PFSK-1 (cell line): ENCODE data around the gene RAD51B.

ENCODE experiments used
- POLR2AphosphoS5 ChIP-seq: IDR thresholded peaks from 2 replicates; pipeline ENCODE4 v1.6.1; 2012; ENCODE audit warnings: low read depth, mild to moderate bottlenecking, control low read depth, low read length, moderate library complexity
- SIN3A ChIP-seq: IDR thresholded peaks from 2 replicates; pipeline ENCODE4 v1.6.1; 2012; ENCODE audit warnings: mild to moderate bottlenecking, low read length, moderate library complexity, borderline replicate concordance; ENCODE audit not compliant: insufficient read depth
- TAF1 ChIP-seq: IDR thresholded peaks from 2 replicates; pipeline ENCODE4 v1.6.1; 2012; ENCODE audit warnings: low read length, control low read depth, borderline replicate concordance; ENCODE audit not compliant: insufficient read depth
- TF ChIP-seq, protein P1 (sequence below), 2 experiments: IDR thresholded peaks; 2 replicates each; pipeline versions ENCODE4 v1.6.1 to v1.8.0; 2011 to 2012; ENCODE audit warnings: low read depth in 2 of 2, low read length in 2 of 2, control low read depth in 1 of 2, inconsistent platforms in 1 of 2, mild to moderate bottlenecking in 1 of 2, moderate library complexity in 1 of 2; ENCODE audit not compliant: insufficient read depth in 1 of 2

DNA sequence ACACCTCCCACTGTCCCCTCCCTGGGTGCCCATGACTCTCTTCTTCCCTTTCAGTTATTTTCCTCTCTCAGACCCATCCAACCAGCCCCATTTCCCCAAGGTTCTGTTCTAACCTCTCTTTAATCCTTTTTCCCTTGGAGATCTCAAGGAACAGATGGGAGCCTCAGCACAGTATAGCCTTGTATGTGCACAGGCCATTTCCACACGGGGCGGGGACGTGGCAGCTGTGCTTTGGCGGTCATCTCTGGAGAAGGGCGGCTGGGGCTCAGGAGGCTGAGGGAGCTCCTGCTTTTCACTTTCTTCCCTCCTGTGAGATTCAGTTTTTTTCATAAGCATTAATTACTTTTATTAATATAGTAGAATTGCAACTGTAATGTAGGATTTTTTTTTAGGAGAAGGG lies 761.1 kb downstream of the RAD51B start:
- TF ChIP-seq POLR2AphosphoS5 (no peak), TAF1 (no peak), SIN3A (no peak)
- TF ChIP-seq, protein P1, sequence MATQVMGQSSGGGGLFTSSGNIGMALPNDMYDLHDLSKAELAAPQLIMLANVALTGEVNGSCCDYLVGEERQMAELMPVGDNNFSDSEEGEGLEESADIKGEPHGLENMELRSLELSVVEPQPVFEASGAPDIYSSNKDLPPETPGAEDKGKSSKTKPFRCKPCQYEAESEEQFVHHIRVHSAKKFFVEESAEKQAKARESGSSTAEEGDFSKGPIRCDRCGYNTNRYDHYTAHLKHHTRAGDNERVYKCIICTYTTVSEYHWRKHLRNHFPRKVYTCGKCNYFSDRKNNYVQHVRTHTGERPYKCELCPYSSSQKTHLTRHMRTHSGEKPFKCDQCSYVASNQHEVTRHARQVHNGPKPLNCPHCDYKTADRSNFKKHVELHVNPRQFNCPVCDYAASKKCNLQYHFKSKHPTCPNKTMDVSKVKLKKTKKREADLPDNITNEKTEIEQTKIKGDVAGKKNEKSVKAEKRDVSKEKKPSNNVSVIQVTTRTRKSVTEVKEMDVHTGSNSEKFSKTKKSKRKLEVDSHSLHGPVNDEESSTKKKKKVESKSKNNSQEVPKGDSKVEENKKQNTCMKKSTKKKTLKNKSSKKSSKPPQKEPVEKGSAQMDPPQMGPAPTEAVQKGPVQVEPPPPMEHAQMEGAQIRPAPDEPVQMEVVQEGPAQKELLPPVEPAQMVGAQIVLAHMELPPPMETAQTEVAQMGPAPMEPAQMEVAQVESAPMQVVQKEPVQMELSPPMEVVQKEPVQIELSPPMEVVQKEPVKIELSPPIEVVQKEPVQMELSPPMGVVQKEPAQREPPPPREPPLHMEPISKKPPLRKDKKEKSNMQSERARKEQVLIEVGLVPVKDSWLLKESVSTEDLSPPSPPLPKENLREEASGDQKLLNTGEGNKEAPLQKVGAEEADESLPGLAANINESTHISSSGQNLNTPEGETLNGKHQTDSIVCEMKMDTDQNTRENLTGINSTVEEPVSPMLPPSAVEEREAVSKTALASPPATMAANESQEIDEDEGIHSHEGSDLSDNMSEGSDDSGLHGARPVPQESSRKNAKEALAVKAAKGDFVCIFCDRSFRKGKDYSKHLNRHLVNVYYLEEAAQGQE (IDR thresholded peaks at IDR 0.05; ENCODE audit: insufficient read depth in 1 of 2, low read depth in 2 of 2, low read length in 2 of 2) = no peak
